Pulmonary artery endothelial cell (primary cell): ENCODE measurements around the gene PRTN3. TPM values are rescaled to one million over a fixed set of nuclear protein-coding genes. Genes with fewer than 3 reads are reported as not detected.
"Not testable (repeated sequence)": the region's sequence is repeated elsewhere in the genome, so short reads cannot be mapped to it uniquely, and the experiment has no call there.

Experiments
- DNase-seq: peaks from one replicate; pipeline ENCODE4 v3.0.0-alpha.2; 2011; ENCODE audit warnings: low read depth, low spot score
- total RNA-seq: library from RNA; depleted of rRNA; stranded (reverse); fragments of >200 nt; gene quantifications from 2 replicates; pipeline ENCODE4 v1.2.3, GENCODE V29; 2014

The PRTN3 gene
- total RNA-seq, 1 donor from 2014 or later, result not detected

- no peak for DNase-seq
Measured at GRCh38 chr19:862581-863314, 21.9 kb downstream of the PRTN3 start.

DNA sequence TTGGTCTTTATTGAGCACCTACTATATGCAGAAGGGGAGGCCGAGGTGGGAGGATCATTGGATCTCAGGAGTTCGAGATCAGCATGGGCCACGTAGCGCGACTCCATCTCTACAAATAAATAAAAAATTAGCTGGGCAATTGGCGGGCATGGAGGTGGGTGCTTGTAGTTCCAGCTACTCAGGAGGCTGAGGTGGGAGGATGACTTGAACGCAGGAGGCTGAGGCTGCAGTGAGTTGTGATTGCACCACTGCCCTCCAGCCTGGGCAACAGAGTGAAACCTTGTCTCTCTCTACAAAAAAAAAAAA, 22.5 kb downstream of the PRTN3 start:
- DNase-seq, result no peak

- DNase-seq, result no peak
Measured at GRCh38 chr19:866769-867300, 26.0 kb downstream of the PRTN3 start.

GRCh38 chr19:867301-867793, 26.5 kb downstream of the PRTN3 start:
- DNase-seq, result no peak

DNA sequence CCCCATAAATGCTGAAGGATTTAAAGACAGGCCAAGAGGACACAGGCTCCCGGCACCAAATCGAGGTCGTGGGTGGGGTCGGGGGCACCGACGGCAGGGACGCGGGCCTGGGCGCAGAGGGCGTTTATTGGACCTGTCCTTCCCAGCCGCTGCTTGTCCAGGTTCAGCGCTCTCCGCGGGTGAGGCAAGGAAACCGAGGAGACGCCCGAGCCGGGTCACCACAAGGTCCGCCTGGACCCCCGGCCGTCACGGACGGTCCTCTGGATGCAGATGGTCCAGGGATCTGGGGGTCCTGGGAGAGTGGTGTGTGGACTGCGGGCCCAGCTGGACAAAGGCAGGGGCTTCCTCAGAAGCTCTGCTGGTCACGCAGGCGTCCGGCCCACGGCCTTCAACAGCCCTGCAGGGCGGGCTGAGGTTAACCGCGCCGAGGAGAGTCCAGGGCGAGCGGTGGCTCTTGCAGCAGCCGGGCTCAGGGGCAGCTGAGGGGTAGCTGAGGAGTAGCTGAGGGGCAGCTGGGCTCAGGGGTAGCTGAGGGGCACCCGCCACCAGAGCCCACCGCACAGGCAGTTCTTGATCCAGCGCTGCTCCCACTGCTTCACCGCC, 27.2 kb downstream of the PRTN3 start:
- no peak for DNase-seq

- no peak for DNase-seq
Measured at GRCh38 chr19:868458-869244, 27.9 kb downstream of the PRTN3 start.

GRCh38 chr19:869245-870177, 28.7 kb downstream of the PRTN3 start:
- peak; percentile 71 for DNase-seq

GRCh38 chr19:870314-870713, 29.5 kb downstream of the PRTN3 start:
- no peak for DNase-seq

GRCh38 chr19:870963-871401, 30.2 kb downstream of the PRTN3 start:
- DNase-seq, result no peak

DNA sequence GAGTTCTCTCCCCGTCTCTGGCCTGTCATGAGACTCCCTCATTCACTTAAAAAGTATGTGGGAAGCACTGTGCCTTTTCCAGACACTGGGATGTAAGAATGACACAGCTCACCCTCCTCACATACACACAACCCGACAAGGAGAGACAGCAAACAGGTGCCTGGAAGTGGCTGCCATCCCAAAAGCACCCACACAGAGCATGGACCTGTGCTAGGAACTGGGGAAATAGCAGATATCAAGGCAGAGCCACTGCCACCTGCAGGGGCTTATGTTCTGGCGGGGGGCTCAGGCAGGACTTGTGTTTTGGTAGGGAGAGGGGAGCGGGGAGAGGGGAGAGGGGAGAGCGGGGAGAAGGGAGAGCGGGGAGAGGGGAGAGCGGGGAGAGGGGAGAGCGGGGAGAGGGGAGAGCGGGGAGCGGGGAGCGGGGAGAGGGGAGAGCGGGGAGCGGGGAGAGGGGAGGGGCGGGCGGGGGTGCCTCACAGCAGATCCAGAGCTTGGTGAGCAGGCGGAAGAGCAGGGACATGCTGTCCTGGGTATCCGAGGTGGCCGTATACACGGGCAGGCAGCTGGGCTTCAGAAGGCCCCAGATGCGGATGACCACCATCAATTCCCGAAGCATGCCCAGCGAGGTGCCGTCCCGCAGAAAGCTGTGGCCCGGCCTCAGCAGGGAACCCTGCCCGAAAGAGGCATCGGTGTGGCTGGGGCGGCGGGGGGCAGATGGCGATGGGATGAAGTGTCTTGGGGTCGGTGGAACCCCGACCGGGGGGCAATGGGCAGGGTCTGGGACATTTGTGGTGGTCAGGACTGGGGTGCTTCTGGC, 30.9 kb downstream of the PRTN3 start:
- no peak for DNase-seq

DNA sequence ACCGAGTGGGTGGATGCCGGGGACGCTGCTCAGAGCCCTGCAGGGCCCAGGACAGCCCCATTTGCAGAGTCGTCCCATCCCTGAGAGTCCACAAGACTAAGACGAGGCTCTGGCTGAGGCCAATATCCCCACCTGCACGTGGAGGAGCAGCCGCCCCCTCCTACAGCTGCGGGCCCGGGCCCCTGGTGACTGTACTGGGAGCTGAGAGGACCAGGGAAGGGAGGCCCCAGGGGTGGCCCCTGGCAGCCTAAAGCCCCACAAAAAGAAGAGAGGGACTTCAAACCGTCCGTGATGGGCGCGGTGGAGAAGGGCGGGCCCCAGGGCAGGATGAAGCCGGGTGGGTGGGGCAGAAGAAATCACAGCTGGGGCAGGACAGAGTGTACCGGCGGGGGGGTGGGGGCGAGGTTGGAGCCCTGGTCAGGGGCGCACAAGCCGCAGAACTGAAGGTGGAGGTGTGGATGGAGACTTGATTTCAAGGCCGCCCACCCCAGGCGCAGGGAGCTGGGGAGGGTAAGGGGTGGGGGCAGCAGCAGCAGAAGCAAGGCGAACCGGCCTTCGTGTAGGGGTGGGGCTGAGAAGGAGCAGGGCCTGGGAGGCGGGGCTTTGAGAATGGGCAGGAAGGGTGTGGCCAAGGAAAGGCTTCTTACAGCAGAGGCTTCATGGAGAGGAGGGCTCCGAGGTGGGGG, 31.6 kb downstream of the PRTN3 start:
- no peak for DNase-seq

DNA sequence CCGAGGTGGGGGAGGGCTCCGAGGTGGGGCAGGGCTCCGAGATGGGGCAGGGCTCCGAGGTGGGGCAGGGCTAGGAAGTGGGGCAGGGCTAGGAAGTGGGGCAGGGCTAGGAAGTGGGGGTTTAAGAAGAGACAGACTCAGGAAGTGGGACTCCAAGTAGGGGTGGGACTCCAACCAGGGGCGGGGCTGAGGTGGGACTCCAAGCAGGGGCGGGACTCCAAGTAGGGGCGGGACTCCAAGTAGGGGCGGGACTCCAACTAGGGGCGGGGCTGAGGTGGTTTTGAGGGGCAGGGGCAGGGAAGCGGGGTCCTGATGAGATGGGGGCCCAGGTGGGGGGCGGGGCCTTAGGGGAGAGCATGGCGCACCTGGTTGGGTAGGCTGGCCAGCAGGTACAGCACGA, 32.3 kb downstream of the PRTN3 start:
- no peak for DNase-seq

DNA sequence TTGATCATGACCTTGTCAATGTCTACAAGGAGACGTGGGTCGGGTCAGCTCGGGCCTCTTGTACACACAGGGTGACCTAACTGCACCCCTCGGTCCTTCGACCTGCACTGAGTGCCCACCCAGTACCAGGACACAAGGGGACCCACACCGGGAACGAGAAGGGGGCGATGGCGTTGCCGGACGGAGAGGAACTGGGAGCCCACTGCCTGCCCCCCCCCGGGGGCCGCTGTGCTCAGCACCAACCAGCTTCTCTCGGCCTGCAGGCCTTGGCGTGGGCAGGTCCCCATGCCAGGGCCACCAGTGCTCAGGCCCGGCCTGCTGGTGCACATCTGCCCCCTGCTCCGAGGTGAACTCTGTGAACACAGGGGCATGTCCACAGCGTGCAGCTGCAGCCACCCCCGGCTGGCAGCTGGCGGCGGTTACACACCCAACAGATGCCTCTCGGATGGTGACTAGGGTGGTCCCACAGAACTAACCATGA, 32.8 kb downstream of the PRTN3 start:
- no peak for DNase-seq

DNA sequence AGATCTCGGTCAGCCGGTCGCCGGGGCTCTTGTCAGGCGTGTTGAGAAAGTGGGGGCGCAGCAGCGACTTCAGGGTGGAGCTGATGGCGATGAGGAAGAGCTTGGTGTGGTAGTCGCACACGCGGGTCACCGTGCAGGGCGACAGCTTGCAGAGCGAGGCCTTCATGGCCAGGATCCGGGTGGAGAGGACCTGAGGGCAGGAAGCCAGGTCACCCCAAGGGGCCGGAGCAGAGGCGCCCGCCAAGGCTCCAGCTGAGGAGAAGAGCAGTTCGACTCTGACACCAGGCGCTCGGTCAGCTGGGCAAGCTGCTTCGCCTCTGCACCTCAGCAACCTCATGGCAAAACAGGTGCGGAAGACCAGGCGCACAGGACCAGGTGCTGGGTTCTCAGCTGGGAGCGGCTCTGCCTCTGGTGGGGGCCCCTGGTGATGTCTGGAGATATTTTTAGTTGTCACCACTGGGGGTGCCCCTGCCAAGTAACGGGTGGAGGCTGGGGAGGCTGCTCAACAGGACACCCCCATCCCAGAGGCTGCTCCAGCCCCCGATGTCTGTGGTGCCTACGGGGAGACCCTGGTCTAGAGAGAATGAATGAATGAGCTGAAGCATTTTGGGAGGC, 34.6 kb downstream of the PRTN3 start:
- DNase-seq, result no peak

DNA sequence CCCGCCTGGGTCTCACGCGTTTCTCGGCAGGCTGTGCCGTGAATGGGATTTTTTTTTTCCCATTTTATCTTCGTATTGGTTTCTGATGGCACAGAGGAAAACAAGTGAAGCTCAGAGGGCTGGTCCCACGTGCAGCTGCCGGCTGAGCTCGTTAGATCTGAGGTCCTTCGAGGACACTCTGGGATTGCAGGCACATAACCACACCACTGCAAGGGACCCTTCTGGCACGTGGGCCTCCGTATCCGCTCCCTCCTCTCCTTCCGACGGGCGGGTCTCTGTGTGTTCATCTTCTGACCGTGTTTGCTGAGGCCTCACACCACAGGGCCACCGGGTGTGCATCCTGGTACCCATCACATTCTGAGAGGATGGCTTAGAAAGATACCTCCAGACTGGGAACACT, 35.3 kb downstream of the PRTN3 start:
- DNase-seq, result no peak

- DNase-seq, result no peak
Measured at GRCh38 chr19:876780-877314, 36.0 kb downstream of the PRTN3 start.

DNA sequence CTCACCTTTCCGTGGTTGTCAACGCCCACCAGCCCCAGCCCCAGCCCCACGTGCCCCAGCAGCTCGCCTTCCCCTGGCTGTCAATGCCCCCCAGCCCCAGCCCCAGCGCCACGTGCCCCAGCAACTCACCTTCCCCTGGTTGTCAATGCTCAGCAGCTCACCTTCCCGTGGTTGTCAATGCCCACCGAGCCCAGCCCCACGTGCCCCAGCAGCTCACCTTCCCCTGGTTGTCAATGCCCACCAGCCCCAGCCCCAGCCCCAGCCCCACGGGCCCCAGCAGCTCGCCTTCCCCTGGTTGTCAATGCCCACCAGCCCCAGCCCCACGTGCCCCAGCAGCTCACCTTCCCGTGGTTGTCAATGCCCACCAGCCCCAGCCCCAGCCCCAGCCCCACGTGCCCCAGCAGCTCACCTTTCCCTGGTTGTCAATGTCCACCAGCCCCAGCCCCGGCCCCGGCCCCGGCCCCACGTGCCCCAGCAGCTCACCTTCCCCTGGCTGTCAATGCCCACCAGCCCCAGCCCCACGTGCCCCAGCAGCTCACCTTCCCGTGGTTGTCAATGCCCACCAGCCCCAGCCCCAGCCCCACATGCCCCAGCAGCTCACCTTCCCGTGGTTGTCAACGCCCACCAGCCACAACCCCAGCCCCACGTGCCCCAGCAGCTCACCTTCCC, 37.3 kb downstream of the PRTN3 start:
- DNase-seq, result not testable (repeated sequence)
